Osteocyte (in vitro differentiated cells): ENCODE results near the gene PANK4. TPM values are rescaled to one million over a fixed set of nuclear protein-coding genes. Genes with fewer than 3 reads are reported as not detected.
A peak's percentile ranks its signal among the peaks of the same experiment; 100 is the strongest.

Experiments used
- DNase-seq: peaks from one replicate; pipeline ENCODE4 v3.0.0; 2021; ENCODE audit warnings: mixed read lengths; ENCODE audit not compliant: unreplicated experiment; ENCODE audit errors: extremely low spot score
- H3K27ac Mint-ChIP-seq: one replicate; pipeline ENCODE4 v1.8.0; 2021; ENCODE audit warnings: mild to moderate bottlenecking, mixed read lengths; ENCODE audit not compliant: unreplicated experiment
- H3K27me3 Mint-ChIP-seq: one replicate; pipeline ENCODE4 v1.8.0; 2021; ENCODE audit warnings: mixed read lengths; ENCODE audit not compliant: unreplicated experiment
- H3K36me3 Mint-ChIP-seq: one replicate; pipeline ENCODE4 v1.8.0; 2021; ENCODE audit warnings: mixed read lengths; ENCODE audit not compliant: unreplicated experiment
- H3K4me1 Mint-ChIP-seq: one replicate; pipeline ENCODE4 v1.8.0; 2021; ENCODE audit warnings: mixed read lengths; ENCODE audit not compliant: unreplicated experiment
- H3K4me3 Mint-ChIP-seq: one replicate; pipeline ENCODE4 v1.8.0; 2021; ENCODE audit warnings: mild to moderate bottlenecking, moderate library complexity, mixed read lengths; ENCODE audit not compliant: unreplicated experiment
- H3K9me3 Mint-ChIP-seq: one replicate; pipeline ENCODE4 v1.8.0; 2021; ENCODE audit warnings: mixed read lengths; ENCODE audit not compliant: unreplicated experiment
- CTCF ChIP-seq: fragments of 200-600 bp; sonication (generic); IDR thresholded peaks from 2 replicates; pipeline ENCODE4 v1.5.0; 2021; ENCODE audit warnings: antibody characterized with exemption, mild to moderate bottlenecking, moderate library complexity
- total RNA-seq: library from RNA; stranded (reverse); gene quantifications from 2 replicates; pipeline ENCODE4 v1.2.1, GENCODE V29; 2021

Gene PANK4
- total RNA-seq, 1 donor from 2014 or later: 34.4 TPM

- no peaks in the 10 kb centered on the region for H3K9me3 Mint-ChIP-seq
- TF ChIP-seq CTCF: no peak
- peaks cover 39% of the 10 kb centered on the region for H3K4me1 Mint-ChIP-seq
- H3K27me3 Mint-ChIP-seq: no peaks in the 10 kb centered on the region
- no peaks in the 10 kb centered on the region for H3K36me3 Mint-ChIP-seq
- no peak overlapping the region for H3K27ac Mint-ChIP-seq
- no peak for DNase-seq
- H3K4me3 Mint-ChIP-seq: no peak overlapping the region
These were observed 7.0 kb upstream of the PANK4 start for GRCh38 chr1:2533365-2533764.

GRCh38 chr1:2532485-2533160 is 6.2 kb upstream of the PANK4 start:
- Mint-ChIP-seq H3K4me3 (no peak overlapping the region), H3K4me1 (peaks cover 45% of the 10 kb centered on the region), H3K27me3 (no peaks in the 10 kb centered on the region), H3K27ac (no peak overlapping the region), H3K9me3 (no peaks in the 10 kb centered on the region), H3K36me3 (no peaks in the 10 kb centered on the region)
- DNase-seq: no peak
- TF ChIP-seq CTCF: no peak

- TF ChIP-seq CTCF: no peak
- no peak for DNase-seq
- H3K27ac Mint-ChIP-seq: no peak overlapping the region
- H3K9me3 Mint-ChIP-seq: no peaks in the 10 kb centered on the region
- peaks cover 55% of the 10 kb centered on the region for H3K4me1 Mint-ChIP-seq
- H3K4me3 Mint-ChIP-seq: no peak overlapping the region
- no peaks in the 10 kb centered on the region for H3K27me3 Mint-ChIP-seq
- H3K36me3 Mint-ChIP-seq: no peaks in the 10 kb centered on the region
These were observed 4.3 kb upstream of the PANK4 start for GRCh38 chr1:2530513-2531361.

GRCh38 chr1:2529784-2530512 is 3.6 kb upstream of the PANK4 start, which contains the start of gene HES5:
Gene HES5, minus strand, starts transcription at chr1:2530263. Its CDS starts 99 bp downstream, at chr1:2530164.
- Mint-ChIP-seq H3K4me3 (peak within 1 kb of the TSS; percentile 40), H3K36me3 (no peaks in the 10 kb centered on the region), H3K27me3 (no peaks in the 10 kb centered on the region), H3K9me3 (no peaks in the 10 kb centered on the region), H3K27ac (no peak within 1 kb of the TSS), H3K4me1 (peaks cover 53% of the 10 kb centered on the region)
- TF ChIP-seq CTCF: no peak
- DNase-seq: no peak
